GM12873 (cell line): ENCODE data around the gene ZNF792.

Experiments
- CTCF ChIP-seq: IDR thresholded peaks from 2 replicates; pipeline ENCODE4 v1.5.1; 2012; ENCODE audit warnings: low read depth, mild to moderate bottlenecking, moderate library complexity, low read length, control low read depth; ENCODE audit not compliant: insufficient read depth; ENCODE audit errors: missing control alignments

Gene ZNF792

GRCh38 chr19:34983786-34984185 is 19.8 kb upstream of the ZNF792 start:
- TF ChIP-seq CTCF, result no peak

- TF ChIP-seq CTCF, result no peak
These were observed 18.2 kb upstream of the ZNF792 start for GRCh38 chr19:34982275-34982674.

- no peak for TF ChIP-seq CTCF
These were observed 16.0 kb upstream of the ZNF792 start for GRCh38 chr19:34979819-34980640.

- TF ChIP-seq CTCF, result no peak
These were observed 12.6 kb upstream of the ZNF792 start for GRCh38 chr19:34976611-34977010.

GRCh38 chr19:34975056-34975455 is 11.0 kb upstream of the ZNF792 start:
- no peak for TF ChIP-seq CTCF

- TF ChIP-seq CTCF, result no peak
These were observed 10.6 kb upstream of the ZNF792 start for GRCh38 chr19:34974646-34975045.

- TF ChIP-seq CTCF, result no peak
These were observed 8.2 kb upstream of the ZNF792 start for GRCh38 chr19:34972163-34972705.
